NCI-H2227 (cell line): ENCODE data around the gene TFF2.

Experiments used
- DNase-seq: peaks from one replicate; lab custom pipeline; 2025; ENCODE audit not compliant: unreplicated experiment; lab: John Stamatoyannopoulos, UW

Gene TFF2

GRCh38 chr21:42346866-42347600 lies 3.8 kb downstream of the TFF2 start:
- DNase-seq: no peak

- DNase-seq: no peak
Observed at GRCh38 chr21:42346441-42346840, 4.4 kb downstream of the TFF2 start.

- no peak for DNase-seq
Observed at GRCh38 chr21:42344631-42345030, 6.2 kb downstream of the TFF2 start.

- DNase-seq: no peak
Observed at GRCh38 chr21:42343963-42344510, 6.8 kb downstream of the TFF2 start.

- DNase-seq: no peak
Observed at GRCh38 chr21:42343556-42343955, 7.2 kb downstream of the TFF2 start.

GRCh38 chr21:42343101-42343500 lies 7.7 kb downstream of the TFF2 start:
- no peak for DNase-seq

- no peak for DNase-seq
Observed at GRCh38 chr21:42341776-42342542, 8.8 kb downstream of the TFF2 start.

- no peak for DNase-seq
Observed at GRCh38 chr21:42340187-42341050, 10.4 kb downstream of the TFF2 start.

GRCh38 chr21:42338729-42339715 lies 11.8 kb downstream of the TFF2 start:
- DNase-seq: no peak

GRCh38 chr21:42337830-42338728 lies 12.7 kb downstream of the TFF2 start:
- peak; percentile 81 for DNase-seq

- no peak for DNase-seq
Observed at GRCh38 chr21:42337276-42337675, 13.5 kb downstream of the TFF2 start.

GRCh38 chr21:42336054-42336453 lies 14.7 kb downstream of the TFF2 start:
- DNase-seq: peak; percentile 40

- no peak for DNase-seq
Observed at GRCh38 chr21:42332557-42333317, 18.1 kb downstream of the TFF2 start.

GRCh38 chr21:42331660-42332059 lies 19.1 kb downstream of the TFF2 start:
- DNase-seq: no peak

GRCh38 chr21:42330380-42331371 lies 20.1 kb downstream of the TFF2 start:
- no peak for DNase-seq

- DNase-seq: no peak
Observed at GRCh38 chr21:42324896-42325295, 25.9 kb downstream of the TFF2 start.

GRCh38 chr21:42321845-42322244 lies 28.9 kb downstream of the TFF2 start:
- DNase-seq: no peak
